Activated T-cell treated with anti-CD3 and anti-CD28 coated beads, Interleukin-2, amount 50 U/mL, for 72 hours (primary cell): Measurements from ENCODE around the gene ZNHIT1. TPM values are rescaled to one million over a fixed set of nuclear protein-coding genes. Genes with fewer than 3 reads are reported as not detected.
"Not testable (repeated sequence)": the region's sequence is repeated elsewhere in the genome, so short reads cannot be mapped to it uniquely, and the experiment has no call there.

ENCODE experiments used
- ATAC-seq, 2 donors: fragments of 150-1000 bp; cut with Tn5 transposase; replicated peaks in 1 of 2; 2 replicates each; pipeline ENCODE4 v1.10.0; 2021; ENCODE audit warnings: moderate library complexity in 2 of 2, mild to moderate bottlenecking in 1 of 2
- DNase-seq, 2 donors: peaks; one replicate each; pipeline ENCODE4 v3.0.0; 2021 to 2022; ENCODE audit warnings: mixed read lengths in 1 of 2
- H3K27ac Mint-ChIP-seq: one replicate; pipeline ENCODE4 v1.8.0; 2022; ENCODE audit warnings: mild to moderate bottlenecking, moderate library complexity, mixed read lengths
- H3K27me3 Mint-ChIP-seq: one replicate; pipeline ENCODE4 v1.8.0; 2022; ENCODE audit warnings: low read depth, mixed read lengths
- H3K36me3 Mint-ChIP-seq, 2 donors: one replicate each; pipeline ENCODE4 v1.8.0; 2022; ENCODE audit warnings: mixed read lengths in 2 of 2, mild to moderate bottlenecking in 1 of 2; ENCODE audit not compliant: insufficient read depth in 2 of 2
- H3K4me1 Mint-ChIP-seq: one replicate; pipeline ENCODE4 v1.8.0; 2022; ENCODE audit warnings: low read depth, mixed read lengths
- H3K4me3 Mint-ChIP-seq, 2 donors: one replicate each; pipeline ENCODE4 v1.8.0; 2022; ENCODE audit warnings: mild to moderate bottlenecking in 2 of 2, mixed read lengths in 2 of 2, moderate library complexity in 2 of 2
- H3K9me3 Mint-ChIP-seq, 2 donors: one replicate each; pipeline ENCODE4 v1.8.0; 2022; ENCODE audit warnings: mixed read lengths in 2 of 2
- total RNA-seq, 2 donors: library from RNA; stranded (reverse); gene quantifications; one replicate each; pipeline ENCODE4 v1.2.3, GENCODE V29; 2022

Gene ZNHIT1
- total RNA-seq, 2 donors from 2014 or later: 36.6 to 38.9 TPM

GRCh38 chr7:101244375-101245146 is 26.6 kb downstream of the ZNHIT1 start, which contains the start of gene FIS1:
FIS1 (minus strand) TSS chr7:101245081; CDS start chr7:101245004, 77 bp downstream.
- peaks cover 30% of the 10 kb centered on the region for H3K4me1 Mint-ChIP-seq

GRCh38 chr7:101245147-101245668 is 27.2 kb downstream of the ZNHIT1 start:
- no peak for DNase-seq
- H3K4me1 Mint-ChIP-seq: peaks cover 36% of the 10 kb centered on the region
- peak overlapping the region; percentile 97 for H3K27ac Mint-ChIP-seq
- ATAC-seq: no peak
- H3K36me3 Mint-ChIP-seq: peaks cover 4 to 5% of the 10 kb centered on the region in 2 donors
- H3K27me3 Mint-ChIP-seq: no peaks in the 10 kb centered on the region
- H3K9me3 Mint-ChIP-seq: no peaks in the 10 kb centered on the region
- peak overlapping the region; percentile 98 to 99 for H3K4me3 Mint-ChIP-seq

More at GRCh38 chr7:101244375-101245146, 26.6 kb downstream of the ZNHIT1 start, which contains the start of gene FIS1:
- peak; percentile 94 to 96 for DNase-seq
- ATAC-seq: peak; percentile 94 to 96
- Mint-ChIP-seq H3K27ac (peak within 1 kb of the TSS; percentile 97), H3K27me3 (no peaks in the 10 kb centered on the region), H3K36me3 (peaks cover 4 to 5% of the 10 kb centered on the region in 2 donors), H3K9me3 (no peaks in the 10 kb centered on the region), H3K4me3 (peak within 1 kb of the TSS; percentile 98 to 99)

- H3K36me3 Mint-ChIP-seq: peaks cover 8 to 10% of the 10 kb centered on the region in 2 donors
- no peaks in the 10 kb centered on the region for H3K27me3 Mint-ChIP-seq
- H3K4me3 Mint-ChIP-seq: no peak overlapping the region
- DNase-seq: no peak
- H3K9me3 Mint-ChIP-seq: no peaks in the 10 kb centered on the region
- ATAC-seq: no peak
- no peak overlapping the region for H3K27ac Mint-ChIP-seq
- peaks cover 40% of the 10 kb centered on the region for H3K4me1 Mint-ChIP-seq
Measured at GRCh38 chr7:101248276-101248675, 30.3 kb downstream of the ZNHIT1 start.

- Mint-ChIP-seq H3K4me1 (peaks cover 28% of the 10 kb centered on the region), H3K36me3 (peaks cover 8 to 10% of the 10 kb centered on the region in 2 donors), H3K4me3 (peak overlapping the region; percentile 55 to 86), H3K27ac (peak overlapping the region; percentile 62), H3K9me3 (no peaks in the 10 kb centered on the region), H3K27me3 (peaks cover 7% of the 10 kb centered on the region)
- DNase-seq: no peak
- no peak for ATAC-seq
Measured at GRCh38 chr7:101250324-101250723, 32.4 kb downstream of the ZNHIT1 start.

GRCh38 chr7:101251871-101252659 is 34.1 kb downstream of the ZNHIT1 start:
- Mint-ChIP-seq H3K4me3 (peak overlapping the region; percentile 86 to 89), H3K27ac (peak overlapping the region; percentile 85), H3K4me1 (peaks cover 22% of the 10 kb centered on the region), H3K9me3 (no peaks in the 10 kb centered on the region), H3K36me3 (peaks cover 6 to 7% of the 10 kb centered on the region in 2 donors), H3K27me3 (peaks cover 7% of the 10 kb centered on the region)
- peak; percentile 98 to 100 for DNase-seq
- ATAC-seq: peak; percentile 99

GRCh38 chr7:101253199-101253598 is 35.2 kb downstream of the ZNHIT1 start:
- H3K9me3 Mint-ChIP-seq, H3K36me3 Mint-ChIP-seq, ATAC-seq, H3K27me3 Mint-ChIP-seq, H3K27ac Mint-ChIP-seq, DNase-seq: not testable (repeated sequence)
- Mint-ChIP-seq H3K4me3 (peak overlapping the region in 1 of 2 donors; percentile 86), H3K4me1 (peaks cover 19% of the 10 kb centered on the region)

- Mint-ChIP-seq H3K9me3 (no peaks in the 10 kb centered on the region), H3K36me3 (peaks cover 4 to 5% of the 10 kb centered on the region in 2 donors)
- ATAC-seq: no peak
Measured at GRCh38 chr7:101255796-101256195, 37.8 kb downstream of the ZNHIT1 start.

GRCh38 chr7:101258243-101258731 is 40.3 kb downstream of the ZNHIT1 start:
- H3K9me3 Mint-ChIP-seq: no peaks in the 10 kb centered on the region
- H3K27ac Mint-ChIP-seq: no peak overlapping the region
- peaks cover 7% of the 10 kb centered on the region for H3K27me3 Mint-ChIP-seq
- no peak for DNase-seq
- H3K36me3 Mint-ChIP-seq: no peaks in the 10 kb centered on the region
- no peaks in the 10 kb centered on the region for H3K4me1 Mint-ChIP-seq
- ATAC-seq: no peak
- no peak overlapping the region for H3K4me3 Mint-ChIP-seq

More at GRCh38 chr7:101255796-101256195, 37.8 kb downstream of the ZNHIT1 start:
- Mint-ChIP-seq H3K4me1 (peaks cover 5% of the 10 kb centered on the region), H3K27ac (no peak overlapping the region), H3K27me3 (peaks cover 7% of the 10 kb centered on the region), H3K4me3 (no peak overlapping the region)
- no peak for DNase-seq

GRCh38 chr7:101264102-101264706 is 46.2 kb downstream of the ZNHIT1 start:
- not testable (repeated sequence) for H3K9me3 Mint-ChIP-seq, H3K4me1 Mint-ChIP-seq, H3K27ac Mint-ChIP-seq, ATAC-seq, H3K27me3 Mint-ChIP-seq, H3K36me3 Mint-ChIP-seq, H3K4me3 Mint-ChIP-seq, DNase-seq

- peaks cover 0 to 1% of the 10 kb centered on the region in 2 donors for H3K36me3 Mint-ChIP-seq
- H3K27me3 Mint-ChIP-seq: peaks cover 7% of the 10 kb centered on the region
- DNase-seq (no peak), ATAC-seq (no peak)
- no peak overlapping the region for H3K4me3 Mint-ChIP-seq
- H3K4me1 Mint-ChIP-seq: no peaks in the 10 kb centered on the region
- no peaks in the 10 kb centered on the region for H3K9me3 Mint-ChIP-seq
- no peak overlapping the region for H3K27ac Mint-ChIP-seq
Measured at GRCh38 chr7:101265622-101266516, 47.9 kb downstream of the ZNHIT1 start.

- Mint-ChIP-seq H3K4me1 (no peaks in the 10 kb centered on the region), H3K4me3 (no peak overlapping the region), H3K27ac (no peak overlapping the region), H3K27me3 (peaks cover 7% of the 10 kb centered on the region), H3K9me3 (no peaks in the 10 kb centered on the region), H3K36me3 (peaks cover 0 to 1% of the 10 kb centered on the region in 2 donors)
- ATAC-seq (no peak), DNase-seq (no peak)
Measured at GRCh38 chr7:101269664-101270063, 51.7 kb downstream of the ZNHIT1 start.

GRCh38 chr7:101271021-101271420 is 53.1 kb downstream of the ZNHIT1 start:
- no peak for ATAC-seq
- H3K27me3 Mint-ChIP-seq: peaks cover 7% of the 10 kb centered on the region
- DNase-seq: no peak

More at GRCh38 chr7:101271021-101271420, 53.1 kb downstream of the ZNHIT1 start:
- no peak overlapping the region for H3K27ac Mint-ChIP-seq
- H3K4me3 Mint-ChIP-seq: no peak overlapping the region
- peaks cover 0 to 1% of the 10 kb centered on the region in 2 donors for H3K36me3 Mint-ChIP-seq
- H3K9me3 Mint-ChIP-seq: no peaks in the 10 kb centered on the region
- H3K4me1 Mint-ChIP-seq: no peaks in the 10 kb centered on the region
